Frontal cortex (tissue), 4 donors: Measurements from ENCODE around the gene AJAP1. TPM values are rescaled to one million over a fixed set of nuclear protein-coding genes. Genes with fewer than 3 reads are reported as not detected.

Experiments used
- DNase-seq, 2 donors: peaks; one replicate each; pipeline ENCODE4 v3.0.0; 2012; ENCODE audit warnings: low spot score in 2 of 2
- FAIRE-seq: peaks from 2 replicates; lab custom pipeline; 2012; peaks lifted over from hg19 to GRCh38; lab: Jason Lieb, UNC
- total RNA-seq: library from RNA; depleted of rRNA; stranded (reverse); fragments of >200 nt; gene quantifications from one replicate; pipeline ENCODE4 v1.2.3, GENCODE V29; 2014
- donor health status: control.
- donor health status: control.
- donor health status: control.

AJAP1 gene
- total RNA-seq, 1 donor from 2014 or later = 16.7 TPM

DNA sequence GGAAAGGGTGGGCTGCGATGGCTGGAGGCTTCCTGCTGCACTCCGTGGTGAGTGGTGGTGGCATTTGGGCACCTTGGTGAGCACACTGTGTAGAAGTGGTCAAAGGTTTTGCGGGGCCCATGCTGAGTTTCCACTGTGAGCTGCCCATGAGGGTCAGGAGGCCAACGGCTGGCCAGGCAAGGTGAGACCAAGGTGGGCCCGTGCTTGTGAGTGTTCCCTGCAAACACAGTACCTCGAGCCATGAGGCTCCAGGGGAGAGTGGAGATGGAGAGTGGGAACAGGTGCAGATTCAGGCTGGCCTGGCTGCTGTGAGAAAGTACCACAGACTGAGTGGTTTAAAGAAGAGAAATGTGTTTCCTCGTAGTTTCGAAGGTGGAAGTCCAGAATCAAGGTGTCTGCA lies 40.8 kb downstream of the AJAP1 start:
- no peak for FAIRE-seq
- DNase-seq = no peak

DNA sequence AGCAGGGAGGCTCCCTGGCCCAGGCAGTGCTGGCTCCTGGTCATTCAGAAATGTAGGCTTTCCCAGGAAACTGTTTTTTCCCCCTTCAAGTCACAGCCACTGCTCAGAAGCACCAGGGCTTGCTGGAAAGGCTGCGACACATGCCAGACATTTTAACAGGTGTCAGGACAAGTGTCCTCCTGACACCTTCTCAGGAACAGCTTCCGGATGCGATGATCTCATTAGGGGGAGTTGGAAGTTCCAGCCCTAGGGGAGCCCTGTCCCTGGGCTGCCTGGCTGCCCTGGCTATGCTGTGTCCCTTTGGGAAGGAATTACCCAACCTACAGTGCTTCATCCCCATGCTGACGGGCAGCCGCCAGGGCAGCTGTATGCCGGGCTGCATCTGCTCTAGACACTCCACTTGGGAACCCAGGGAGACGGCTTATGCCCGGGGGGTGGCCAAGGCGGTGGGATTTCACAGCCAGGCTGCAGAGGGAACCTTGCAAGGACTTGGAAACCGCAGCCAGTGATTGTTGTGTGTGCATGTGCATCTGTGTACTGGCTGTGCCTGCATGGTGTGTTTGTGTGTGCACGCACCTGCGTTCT lies 41.8 kb downstream of the AJAP1 start:
- no peak for FAIRE-seq
- no peak for DNase-seq

- no peak for DNase-seq
Observed at GRCh38 chr1:4696753-4697152, 42.3 kb downstream of the AJAP1 start.

GRCh38 chr1:4697801-4698200 lies 43.4 kb downstream of the AJAP1 start:
- DNase-seq = no peak
- no peak for FAIRE-seq

More at GRCh38 chr1:4696753-4697152, 42.3 kb downstream of the AJAP1 start:
- no peak for FAIRE-seq

DNA sequence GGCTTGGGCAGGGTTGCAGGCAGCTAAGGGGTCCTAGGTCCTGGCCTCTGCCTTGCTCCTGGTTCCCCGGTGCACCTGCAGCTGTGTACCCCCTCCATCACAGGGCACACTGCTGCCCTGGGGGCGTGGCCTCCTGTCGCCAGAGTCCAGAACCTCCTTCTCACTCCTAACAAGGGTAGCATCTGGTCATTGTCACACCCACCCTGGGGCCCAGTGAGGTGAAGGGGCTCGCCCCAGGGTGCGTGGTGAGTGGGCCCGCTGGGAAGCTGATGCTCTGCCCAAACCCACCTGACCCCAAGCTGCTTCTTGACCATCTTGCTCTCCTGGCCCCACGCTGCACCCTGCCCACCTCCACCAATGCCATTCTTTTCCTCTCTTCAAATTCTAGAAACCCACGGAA lies 44.5 kb downstream of the AJAP1 start:
- FAIRE-seq (no peak), DNase-seq (no peak)

DNA sequence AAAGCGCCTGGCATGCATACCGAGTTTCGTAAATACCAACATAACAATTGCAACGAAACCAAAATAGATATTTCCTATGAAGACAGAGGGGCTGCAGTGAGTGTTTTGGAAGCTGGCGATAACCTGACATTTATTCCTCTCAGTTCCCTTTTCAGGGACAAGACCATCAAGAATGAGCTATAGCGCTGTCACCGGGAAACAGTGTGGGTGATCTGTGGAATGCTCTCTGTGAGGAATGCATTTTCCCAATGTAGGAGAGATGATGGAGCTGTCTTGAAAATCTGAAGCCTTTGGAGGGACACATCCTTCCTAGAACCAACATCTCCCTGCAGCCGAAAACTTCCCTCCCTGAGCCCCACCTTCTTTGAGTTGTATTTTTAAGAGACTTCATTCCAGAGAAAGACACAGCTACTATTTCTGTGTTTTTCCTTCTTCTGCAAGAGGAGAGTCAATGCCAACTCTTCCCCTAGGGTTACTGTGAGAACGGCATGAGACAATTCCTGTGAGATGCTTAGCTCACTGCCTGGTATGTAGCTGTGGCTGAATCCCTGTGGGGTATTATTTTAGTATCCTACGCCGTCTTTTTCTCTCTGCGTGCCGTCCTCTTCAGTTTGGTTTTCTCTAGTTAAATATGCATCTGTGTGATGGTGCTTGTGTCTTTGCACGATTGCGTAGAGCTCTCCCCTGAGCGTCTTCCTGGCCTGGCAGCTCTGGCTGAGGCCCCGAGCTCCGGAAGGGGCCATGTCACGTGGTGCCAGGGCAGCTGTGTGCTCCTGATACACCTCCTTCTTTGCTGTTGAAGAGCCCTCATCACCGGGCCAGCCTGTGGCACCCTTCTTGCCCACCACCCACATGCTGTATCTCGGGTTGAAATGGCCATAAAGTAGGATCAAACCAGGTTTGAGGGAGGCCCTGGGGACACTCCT lies 45.2 kb downstream of the AJAP1 start:
- FAIRE-seq = no peak
- DNase-seq = no peak

DNA sequence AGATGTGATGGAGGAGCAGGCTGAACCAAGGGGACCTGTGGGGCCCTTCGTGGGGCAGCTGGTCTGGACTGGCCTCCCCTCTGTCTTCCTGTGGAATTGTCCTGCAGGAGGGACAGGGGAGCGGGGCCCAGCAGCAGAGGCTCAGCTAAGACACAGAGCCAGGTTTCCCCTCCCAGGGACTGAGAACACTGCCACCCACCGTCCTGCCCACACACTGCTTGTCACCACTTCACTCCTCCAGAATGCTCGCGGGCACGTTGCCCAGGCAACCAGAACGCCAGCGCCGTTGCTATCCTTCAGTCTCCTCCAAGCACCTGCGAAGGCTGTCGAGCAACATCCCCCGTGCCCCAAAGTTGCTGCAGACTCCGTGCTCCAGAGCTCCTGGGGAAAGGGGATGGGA lies 46.4 kb downstream of the AJAP1 start:
- no peak for FAIRE-seq
- peak; percentile 55 to 63 for DNase-seq

- FAIRE-seq (no peak), DNase-seq (no peak)
Observed at GRCh38 chr1:4701276-4701675, 46.9 kb downstream of the AJAP1 start.

DNA sequence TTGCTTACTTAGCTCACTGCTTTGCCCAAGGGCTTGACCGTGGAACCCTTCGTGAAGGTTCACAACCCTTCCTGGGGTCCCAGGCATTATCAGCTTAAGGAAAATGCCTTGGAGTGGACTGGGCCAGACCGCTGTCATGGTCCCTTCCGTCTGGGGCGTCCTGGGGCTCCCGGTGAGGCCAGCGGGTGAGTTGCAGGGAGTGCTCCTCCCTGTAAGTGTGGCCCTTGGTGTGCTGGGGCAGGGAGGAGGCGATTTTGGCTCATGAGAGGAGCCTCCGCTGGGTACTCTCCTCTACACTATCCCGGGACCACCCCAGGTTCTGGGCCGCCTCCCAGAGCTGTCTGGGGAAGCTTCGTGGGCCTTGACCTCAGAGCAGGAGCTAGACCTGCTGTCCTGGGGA lies 48.1 kb downstream of the AJAP1 start:
- DNase-seq = no peak
- no peak for FAIRE-seq

GRCh38 chr1:4702932-4703331 lies 48.5 kb downstream of the AJAP1 start:
- FAIRE-seq (no peak), DNase-seq (no peak)

GRCh38 chr1:4703646-4704045 lies 49.2 kb downstream of the AJAP1 start:
- FAIRE-seq (no peak), DNase-seq (no peak)

DNA sequence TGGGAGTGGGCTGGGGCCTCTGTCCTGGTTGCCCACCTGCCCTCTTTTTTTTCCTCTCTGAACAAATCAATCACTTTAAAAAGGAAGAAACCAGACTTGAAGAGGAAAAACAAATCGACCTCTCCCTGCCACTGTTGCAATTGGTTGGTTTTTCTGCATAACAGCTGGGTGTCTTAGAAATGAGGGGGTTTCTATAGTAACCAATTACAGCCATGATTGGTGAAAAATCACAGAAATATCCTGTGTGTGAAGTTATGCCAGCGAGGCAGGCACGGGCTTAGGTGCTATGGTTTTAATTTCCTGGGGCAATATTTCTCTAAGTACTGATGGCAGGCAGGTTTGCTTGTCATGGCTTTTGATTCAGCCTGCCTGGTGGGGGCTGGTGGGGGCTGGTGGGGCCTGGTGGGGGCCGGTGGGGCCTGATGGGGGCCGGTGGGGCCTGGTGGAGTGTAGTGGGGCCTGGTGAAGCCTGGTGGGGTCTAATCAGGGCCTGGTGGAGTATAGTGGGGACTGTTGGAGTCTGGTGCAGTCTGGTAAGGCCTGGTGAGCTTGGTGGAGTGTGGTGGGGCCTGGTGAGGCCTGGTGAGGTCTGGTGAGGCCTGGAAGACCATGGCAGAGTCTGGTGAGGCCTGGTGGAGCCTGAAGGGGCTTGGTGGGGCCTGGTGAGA lies 54.6 kb downstream of the AJAP1 start:
- no peak for DNase-seq
- FAIRE-seq = no peak

GRCh38 chr1:4709641-4710040 lies 55.2 kb downstream of the AJAP1 start:
- no peak for DNase-seq
- no peak for FAIRE-seq

- no peak for DNase-seq
- FAIRE-seq = no peak
Observed at GRCh38 chr1:4710592-4711415, 56.4 kb downstream of the AJAP1 start.

GRCh38 chr1:4711416-4712275 lies 57.2 kb downstream of the AJAP1 start:
- FAIRE-seq = no peak
- DNase-seq = no peak

GRCh38 chr1:4713669-4714068 lies 59.3 kb downstream of the AJAP1 start:
- DNase-seq (no peak), FAIRE-seq (no peak)

- DNase-seq (no peak), FAIRE-seq (no peak)
Observed at GRCh38 chr1:4716406-4716805, 62.0 kb downstream of the AJAP1 start.

DNA sequence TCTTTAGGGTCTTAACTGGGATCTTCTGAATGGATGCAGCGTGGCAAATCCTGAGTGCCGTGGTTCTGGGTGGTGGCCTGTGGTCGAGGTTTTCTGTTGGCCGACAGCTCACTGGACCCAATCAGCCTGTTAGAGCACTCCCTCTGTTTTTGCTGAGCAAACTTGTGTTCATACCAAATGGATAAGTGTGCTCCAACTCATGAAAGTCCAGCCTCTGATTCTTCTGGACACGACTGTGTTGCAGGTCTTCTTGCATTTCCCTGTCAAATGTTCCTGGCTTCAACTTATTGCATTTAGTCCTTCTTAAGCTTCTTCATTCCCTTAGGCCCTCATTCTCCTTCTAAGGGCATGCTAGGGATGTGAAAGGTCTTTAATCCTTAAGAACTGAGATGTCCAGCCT lies 63.7 kb downstream of the AJAP1 start:
- FAIRE-seq = no peak
- no peak for DNase-seq

DNA sequence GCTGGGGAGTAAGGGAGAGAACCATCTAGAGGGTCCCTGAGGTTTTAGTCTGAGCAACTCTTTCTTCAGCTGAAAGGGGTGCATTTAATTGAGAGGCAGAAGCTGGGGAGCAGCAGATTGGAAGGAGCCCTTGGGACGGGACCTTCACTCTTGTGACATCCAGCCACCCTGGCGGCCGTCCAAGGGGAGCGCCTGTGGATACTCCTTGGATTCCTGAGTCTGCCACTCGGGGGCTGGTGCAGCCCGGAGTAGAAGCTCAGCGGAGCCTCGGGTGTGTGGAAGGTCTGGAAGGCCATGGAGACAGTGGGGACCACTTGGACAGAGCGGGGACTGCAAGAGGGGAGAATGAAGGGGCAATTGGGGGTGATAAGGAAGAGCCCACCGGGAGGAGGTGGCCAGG lies 68.7 kb downstream of the AJAP1 start:
- no peak for FAIRE-seq
- DNase-seq = no peak
